ENCODE data around the gene PTPRT.

The PTPRT gene

DNA sequence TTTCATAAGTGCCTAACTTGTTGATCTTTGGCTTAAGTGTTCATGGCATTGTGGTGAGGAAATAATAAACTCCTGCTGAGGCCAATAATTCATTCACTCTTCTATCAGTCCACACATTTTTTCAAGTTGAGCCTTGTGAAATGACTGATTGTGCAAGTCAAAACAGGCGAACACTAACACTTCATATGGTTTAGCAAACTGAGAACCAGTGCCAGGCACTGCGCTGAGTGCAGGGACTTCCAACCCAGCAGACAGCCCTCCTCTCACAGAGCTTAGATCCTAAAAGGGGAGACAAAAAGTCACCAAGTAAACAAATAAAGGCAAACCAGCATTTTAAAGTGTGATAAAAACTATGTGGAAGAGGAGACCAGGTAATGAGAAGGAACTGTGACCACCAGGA lies 435.0 kb downstream of the PTPRT start:
- no peak overlapping the region for H2AFZ ChIP-seq (ENCODE audit: low read depth, low read length, severe bottlenecking)
- H3K9ac ChIP-seq (ENCODE audit: low read length), result no peak overlapping the region
- H3K4me2 ChIP-seq (ENCODE audit: low read depth, low read length, poor library complexity, severe bottlenecking), result no peak overlapping the region
- no peaks in the 10 kb centered on the region for H3K27me3 ChIP-seq (ENCODE audit: low read length)
- H3K27ac ChIP-seq (ENCODE audit: low read depth, low read length), result no peak overlapping the region
- no peaks in the 10 kb centered on the region for H3K9me3 ChIP-seq (ENCODE audit: insufficient read depth, low read length)
- no peaks in the 10 kb centered on the region for H3K79me2 ChIP-seq (ENCODE audit: insufficient read depth, low read length)
- TF ChIP-seq, protein P1, sequence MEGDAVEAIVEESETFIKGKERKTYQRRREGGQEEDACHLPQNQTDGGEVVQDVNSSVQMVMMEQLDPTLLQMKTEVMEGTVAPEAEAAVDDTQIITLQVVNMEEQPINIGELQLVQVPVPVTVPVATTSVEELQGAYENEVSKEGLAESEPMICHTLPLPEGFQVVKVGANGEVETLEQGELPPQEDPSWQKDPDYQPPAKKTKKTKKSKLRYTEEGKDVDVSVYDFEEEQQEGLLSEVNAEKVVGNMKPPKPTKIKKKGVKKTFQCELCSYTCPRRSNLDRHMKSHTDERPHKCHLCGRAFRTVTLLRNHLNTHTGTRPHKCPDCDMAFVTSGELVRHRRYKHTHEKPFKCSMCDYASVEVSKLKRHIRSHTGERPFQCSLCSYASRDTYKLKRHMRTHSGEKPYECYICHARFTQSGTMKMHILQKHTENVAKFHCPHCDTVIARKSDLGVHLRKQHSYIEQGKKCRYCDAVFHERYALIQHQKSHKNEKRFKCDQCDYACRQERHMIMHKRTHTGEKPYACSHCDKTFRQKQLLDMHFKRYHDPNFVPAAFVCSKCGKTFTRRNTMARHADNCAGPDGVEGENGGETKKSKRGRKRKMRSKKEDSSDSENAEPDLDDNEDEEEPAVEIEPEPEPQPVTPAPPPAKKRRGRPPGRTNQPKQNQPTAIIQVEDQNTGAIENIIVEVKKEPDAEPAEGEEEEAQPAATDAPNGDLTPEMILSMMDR (IDR thresholded peaks at IDR 0.05; ENCODE audit: insufficient read depth, low read length, poor library complexity, severe bottlenecking), result no peak
- TF ChIP-seq EZH2phosphoT487 (conservative IDR thresholded peaks at IDR 0.05; ENCODE audit: low read length), result no peak
- H4K20me1 ChIP-seq (ENCODE audit: low read depth, low read length), result no peaks in the 10 kb centered on the region
- no peaks in the 10 kb centered on the region for H3K36me3 ChIP-seq (ENCODE audit: low read length)
- no peaks in the 10 kb centered on the region for H3K9me2 ChIP-seq (replicated peaks; ENCODE audit: insufficient read depth, low read length)
- H3F3A ChIP-seq (ENCODE audit: insufficient read depth), result no peaks in the 10 kb centered on the region
- H3K4me3 ChIP-seq (ENCODE audit: insufficient read depth, low read length, poor library complexity, severe bottlenecking), result no peak overlapping the region

DNA sequence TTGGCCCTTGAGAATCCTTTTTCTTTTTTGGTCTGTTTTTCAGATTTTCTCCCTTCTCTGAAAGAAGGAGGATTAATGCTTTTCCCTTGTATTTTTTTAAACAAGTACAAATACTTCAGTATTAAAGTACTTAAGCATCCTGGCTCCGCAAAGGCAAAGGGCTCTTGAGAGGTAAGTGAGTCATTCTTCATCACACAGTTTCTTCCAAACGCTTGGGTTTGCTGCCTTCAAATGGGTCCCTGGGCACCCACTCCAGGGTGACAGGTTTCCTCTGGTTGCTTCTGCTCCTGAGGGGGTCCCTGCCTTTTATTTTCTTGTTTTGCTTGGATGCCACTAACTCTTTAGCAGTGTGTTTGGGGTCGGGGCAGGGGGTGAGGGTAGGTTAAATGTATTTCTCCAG lies 437.1 kb downstream of the PTPRT start:
- Histone ChIP-seq H3K27ac (ENCODE audit: low read depth, low read length) (no peak overlapping the region), H3K9ac (ENCODE audit: low read length) (no peak overlapping the region), H3K9me2 (replicated peaks; ENCODE audit: insufficient read depth, low read length) (no peaks in the 10 kb centered on the region), H3K9me3 (ENCODE audit: insufficient read depth, low read length) (no peaks in the 10 kb centered on the region), H3K4me2 (ENCODE audit: low read depth, low read length, poor library complexity, severe bottlenecking) (no peak overlapping the region), H2AFZ (ENCODE audit: low read depth, low read length, severe bottlenecking) (no peak overlapping the region), H3K36me3 (ENCODE audit: low read length) (no peaks in the 10 kb centered on the region), H3K4me3 (ENCODE audit: insufficient read depth, low read length, poor library complexity, severe bottlenecking) (no peak overlapping the region), H3F3A (ENCODE audit: insufficient read depth) (no peaks in the 10 kb centered on the region), H3K79me2 (ENCODE audit: insufficient read depth, low read length) (no peaks in the 10 kb centered on the region), H4K20me1 (ENCODE audit: low read depth, low read length) (no peaks in the 10 kb centered on the region), H3K27me3 (ENCODE audit: low read length) (no peaks in the 10 kb centered on the region)
- TF ChIP-seq, protein P1 (IDR thresholded peaks at IDR 0.05; ENCODE audit: insufficient read depth, low read length, poor library complexity, severe bottlenecking), result no peak
- no peak for TF ChIP-seq EZH2phosphoT487 (conservative IDR thresholded peaks at IDR 0.05; ENCODE audit: low read length)

DNA sequence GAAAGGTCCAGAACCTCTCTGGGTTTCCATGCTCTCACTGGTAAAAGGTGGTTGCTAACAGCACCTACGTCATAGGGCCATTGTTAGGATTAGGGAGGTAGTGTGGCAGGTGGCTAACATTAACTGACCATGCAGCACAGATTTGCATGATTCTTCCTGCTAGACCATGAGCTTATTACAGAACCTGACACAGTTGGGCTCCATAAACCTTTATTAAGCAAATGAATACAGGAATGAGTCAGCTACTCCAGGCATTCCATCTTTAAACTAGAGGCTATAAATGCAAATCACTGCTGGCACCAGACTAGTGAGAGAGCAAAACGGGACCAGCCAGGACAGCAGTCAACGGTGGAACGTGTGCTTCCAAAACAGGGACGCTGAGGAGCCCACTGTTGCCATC lies 440.1 kb downstream of the PTPRT start:
- Histone ChIP-seq H3K4me3 (ENCODE audit: insufficient read depth, low read length, poor library complexity, severe bottlenecking) (no peak overlapping the region), H3F3A (ENCODE audit: insufficient read depth) (no peaks in the 10 kb centered on the region), H3K36me3 (ENCODE audit: low read length) (no peaks in the 10 kb centered on the region), H3K27ac (ENCODE audit: low read depth, low read length) (no peak overlapping the region), H3K4me2 (ENCODE audit: low read depth, low read length, poor library complexity, severe bottlenecking) (no peak overlapping the region), H4K20me1 (ENCODE audit: low read depth, low read length) (no peaks in the 10 kb centered on the region), H3K79me2 (ENCODE audit: insufficient read depth, low read length) (no peaks in the 10 kb centered on the region), H3K27me3 (ENCODE audit: low read length) (no peaks in the 10 kb centered on the region), H3K9me3 (ENCODE audit: insufficient read depth, low read length) (no peaks in the 10 kb centered on the region), H3K9me2 (replicated peaks; ENCODE audit: insufficient read depth, low read length) (no peaks in the 10 kb centered on the region), H3K9ac (ENCODE audit: low read length) (no peak overlapping the region), H2AFZ (ENCODE audit: low read depth, low read length, severe bottlenecking) (no peak overlapping the region)
- no peak for TF ChIP-seq EZH2phosphoT487 (conservative IDR thresholded peaks at IDR 0.05; ENCODE audit: low read length)
- TF ChIP-seq, protein P1 (IDR thresholded peaks at IDR 0.05; ENCODE audit: insufficient read depth, low read length, poor library complexity, severe bottlenecking), result no peak

Measured in SU-DHL-6 (cell line).